Esophagus squamous epithelium (tissue), 5 donors: ENCODE measurements around the gene ZNF384. TPM values are rescaled to one million over a fixed set of nuclear protein-coding genes. Genes with fewer than 3 reads are reported as not detected.

Experiments
- DNase-seq: peaks from one replicate; lab custom pipeline; 2025; lab: John Stamatoyannopoulos, UW
- H3K27ac ChIP-seq, 4 donors: fragments of 200-600 bp; sonication (generic); one replicate each; pipeline ENCODE4 v1.5.1; 2016 to 2019; ENCODE audit warnings: mild to moderate bottlenecking in 1 of 4
- H3K27me3 ChIP-seq, 4 donors: fragments of 200-600 bp; sonication (generic); 1 replicate in 3 of 4; 2 replicates in 1 of 4; pipeline versions ENCODE4 v1.5.1 to v1.6.0; 2017 to 2021; ENCODE audit warnings: antibody characterized with exemption in 1 of 4
- H3K36me3 ChIP-seq, 3 donors: fragments of 200-600 bp; sonication (generic); one replicate each; pipeline ENCODE4 v1.5.1; 2016 to 2019
- H3K4me1 ChIP-seq, 3 donors: fragments of 200-600 bp; sonication (generic); one replicate each; pipeline ENCODE4 v1.5.1; 2017 to 2019
- H3K4me3 ChIP-seq, 4 donors: fragments of 200-600 bp; sonication (generic); 1 replicate in 3 of 4; 2 replicates in 1 of 4; pipeline ENCODE4 v1.5.1; 2016 to 2019; ENCODE audit warnings: mild to moderate bottlenecking in 2 of 4, moderate library complexity in 1 of 4
- H3K9me3 ChIP-seq, 3 donors: fragments of 200-600 bp; sonication (generic); one replicate each; pipeline ENCODE4 v1.5.1; 2016 to 2019
- POLR2A ChIP-seq, 4 donors: fragments of 450-650 bp; IDR thresholded peaks; one replicate each; pipeline ENCODE4 v1.6.1; 2017; ENCODE audit warnings: antibody characterized with exemption in 4 of 4, mild to moderate bottlenecking in 4 of 4, moderate library complexity in 3 of 4
- WGBS, 2 donors: methylation state at CpG; one replicate each; pipeline ENCODE4 v1.1.5; 2018; 5-methylcytosine and 5-hydroxymethylcytosine counted together
- intact Hi-C: fragments of 100-400 bp; cut with DNase I; formaldehyde crosslinking; loops from one replicate; pipeline ENCODE4 v1.15.0; 2022
- total RNA-seq, 4 donors: library from RNA; depleted of rRNA; stranded (reverse); fragments of >200 nt; gene quantifications; one replicate each; pipeline ENCODE4 v1.1.0, GENCODE V29; 2016
- TF ChIP-seq, protein P1 (sequence below), 6 experiments: fragments of 450-650 bp in 4 of 6; fragments of 200-600 bp in 2 of 6; sonication (generic) in 2 of 6; IDR thresholded peaks; one replicate each; pipeline ENCODE4 v1.5.1; 2016 to 2019; ENCODE audit warnings: antibody characterized with exemption in 6 of 6, mild to moderate bottlenecking in 4 of 6, moderate library complexity in 4 of 6
- donor health status: DM: yes; HTN: yes; CAD: no.

ZNF384 gene
- total RNA-seq, 4 donors from 2014 or later: 19.6 to 36.2 (median 26.8) TPM

DNA sequence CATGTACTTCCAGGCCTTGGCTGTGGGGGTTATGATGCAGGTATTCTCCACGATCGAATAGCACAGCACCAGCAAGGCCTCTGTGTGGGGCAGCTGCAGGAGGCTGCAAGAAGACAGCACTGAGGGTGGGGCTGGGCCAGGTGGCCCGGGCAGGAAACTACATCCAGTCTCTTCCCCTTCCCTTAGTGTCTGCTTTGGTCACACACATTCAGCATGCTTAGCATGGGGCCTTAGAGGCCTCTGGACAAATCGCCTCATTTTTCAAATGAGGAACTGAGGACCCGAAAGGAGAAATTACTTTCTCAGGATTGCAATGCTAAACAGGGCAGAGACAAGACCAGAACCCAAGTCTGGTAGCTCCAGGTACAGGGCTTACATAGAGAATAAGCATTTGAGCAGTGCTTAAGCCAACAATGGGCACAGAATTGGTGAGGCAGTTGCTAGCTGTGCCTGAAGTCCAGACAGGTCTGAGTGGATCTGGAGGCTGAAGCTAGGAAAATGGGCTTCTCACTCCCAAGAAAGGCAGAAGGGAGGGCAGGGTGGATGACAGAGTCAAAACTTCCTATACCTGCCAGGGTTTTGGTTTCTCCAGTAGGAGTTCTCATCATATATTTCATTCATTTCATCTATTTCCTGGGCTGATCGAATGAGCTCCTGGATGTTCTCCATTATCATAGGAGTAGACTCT, 45.5 kb downstream of the ZNF384 start:
- 56 to 84% methylated on average over 1 to 5 of the region's 6 CpGs for WGBS, 2 donors
- DNase-seq: no peak
- H3K27me3 ChIP-seq: peaks cover 0 to 3% (median 0%) of the 10 kb centered on the region in 4 donors
- H3K9me3 ChIP-seq: no peaks in the 10 kb centered on the region
- intact Hi-C loops: no loop called here
- peaks cover 5 to 27% (median 11%) of the 10 kb centered on the region in 3 donors for H3K4me1 ChIP-seq
- TF ChIP-seq, protein P1, sequence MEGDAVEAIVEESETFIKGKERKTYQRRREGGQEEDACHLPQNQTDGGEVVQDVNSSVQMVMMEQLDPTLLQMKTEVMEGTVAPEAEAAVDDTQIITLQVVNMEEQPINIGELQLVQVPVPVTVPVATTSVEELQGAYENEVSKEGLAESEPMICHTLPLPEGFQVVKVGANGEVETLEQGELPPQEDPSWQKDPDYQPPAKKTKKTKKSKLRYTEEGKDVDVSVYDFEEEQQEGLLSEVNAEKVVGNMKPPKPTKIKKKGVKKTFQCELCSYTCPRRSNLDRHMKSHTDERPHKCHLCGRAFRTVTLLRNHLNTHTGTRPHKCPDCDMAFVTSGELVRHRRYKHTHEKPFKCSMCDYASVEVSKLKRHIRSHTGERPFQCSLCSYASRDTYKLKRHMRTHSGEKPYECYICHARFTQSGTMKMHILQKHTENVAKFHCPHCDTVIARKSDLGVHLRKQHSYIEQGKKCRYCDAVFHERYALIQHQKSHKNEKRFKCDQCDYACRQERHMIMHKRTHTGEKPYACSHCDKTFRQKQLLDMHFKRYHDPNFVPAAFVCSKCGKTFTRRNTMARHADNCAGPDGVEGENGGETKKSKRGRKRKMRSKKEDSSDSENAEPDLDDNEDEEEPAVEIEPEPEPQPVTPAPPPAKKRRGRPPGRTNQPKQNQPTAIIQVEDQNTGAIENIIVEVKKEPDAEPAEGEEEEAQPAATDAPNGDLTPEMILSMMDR (IDR thresholded peaks at IDR 0.05): no peak
- no peak overlapping the region for H3K4me3 ChIP-seq
- peaks cover 0 to 10% (median 0%) of the 10 kb centered on the region in 3 donors for H3K36me3 ChIP-seq
- H3K27ac ChIP-seq: peak overlapping the region in 1 of 4 donors; percentile 33

DNA sequence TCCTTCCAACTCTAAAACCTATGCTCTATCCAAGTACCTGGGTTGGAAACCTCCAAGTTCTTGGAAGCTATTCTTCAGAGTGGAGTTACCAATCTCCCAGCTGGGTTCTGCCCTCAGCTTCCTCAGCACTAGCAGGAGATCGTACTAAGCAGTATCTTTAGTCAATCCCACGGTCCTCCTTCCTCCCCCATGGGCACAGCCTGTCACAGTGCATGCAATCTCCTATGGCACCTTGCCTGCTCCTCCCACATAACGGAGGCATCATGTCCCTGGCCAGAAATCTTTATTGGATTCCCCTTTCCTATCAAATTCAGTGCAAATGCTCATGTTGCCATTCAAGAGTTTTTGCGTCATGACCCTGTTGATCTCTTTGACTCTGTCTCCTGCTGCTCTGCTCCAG, 48.0 kb downstream of the ZNF384 start:
- H3K27me3 ChIP-seq: peaks cover 0 to 3% (median 0%) of the 10 kb centered on the region in 4 donors
- no peak overlapping the region for H3K4me3 ChIP-seq
- DNase-seq: no peak
- peaks cover 6 to 37% (median 18%) of the 10 kb centered on the region in 3 donors for H3K4me1 ChIP-seq
- 50 to 67% methylated on average over 4 of the region's 4 CpGs for WGBS, 2 donors
- TF ChIP-seq POLR2A (IDR thresholded peaks at IDR 0.05): no peak
- TF ChIP-seq, protein P1 (IDR thresholded peaks at IDR 0.05): no peak
- no peaks in the 10 kb centered on the region for H3K36me3 ChIP-seq
- no peak overlapping the region for H3K27ac ChIP-seq
- intact Hi-C loops: no loop called here
- H3K9me3 ChIP-seq: no peaks in the 10 kb centered on the region

DNA sequence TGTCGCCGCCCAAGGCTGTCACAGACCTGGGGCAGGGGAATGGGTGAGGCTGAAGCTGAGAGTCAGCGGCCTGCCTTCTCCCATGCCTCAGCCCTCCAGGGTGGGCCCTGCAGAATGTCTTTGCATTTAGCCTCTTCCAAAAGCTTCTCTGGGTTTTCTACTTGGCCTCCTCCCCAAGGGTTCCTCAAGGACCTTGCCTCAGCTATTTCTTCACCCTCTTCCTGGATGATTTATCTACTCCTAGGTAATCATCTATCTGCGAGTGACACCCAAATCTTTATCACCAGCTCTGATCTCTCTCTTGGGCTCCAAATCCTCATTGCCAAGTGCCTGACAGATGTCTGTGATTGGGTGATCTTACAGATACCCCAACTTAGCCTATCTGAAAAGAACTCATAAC, 48.7 kb downstream of the ZNF384 start:
- Histone ChIP-seq H3K4me1 (peaks cover 6 to 43% (median 18%) of the 10 kb centered on the region in 3 donors), H3K4me3 (no peak overlapping the region), H3K9me3 (no peaks in the 10 kb centered on the region), H3K27me3 (peaks cover 0 to 3% (median 0%) of the 10 kb centered on the region in 4 donors), H3K36me3 (no peaks in the 10 kb centered on the region), H3K27ac (no peak overlapping the region)
- TF ChIP-seq POLR2A (IDR thresholded peaks at IDR 0.05): no peak
- TF ChIP-seq, protein P1 (IDR thresholded peaks at IDR 0.05): no peak
- WGBS, 2 donors: 90 to 97% methylated on average over 4 of the region's 4 CpGs
- no peak for DNase-seq
- intact Hi-C loops: no loop called here

DNA sequence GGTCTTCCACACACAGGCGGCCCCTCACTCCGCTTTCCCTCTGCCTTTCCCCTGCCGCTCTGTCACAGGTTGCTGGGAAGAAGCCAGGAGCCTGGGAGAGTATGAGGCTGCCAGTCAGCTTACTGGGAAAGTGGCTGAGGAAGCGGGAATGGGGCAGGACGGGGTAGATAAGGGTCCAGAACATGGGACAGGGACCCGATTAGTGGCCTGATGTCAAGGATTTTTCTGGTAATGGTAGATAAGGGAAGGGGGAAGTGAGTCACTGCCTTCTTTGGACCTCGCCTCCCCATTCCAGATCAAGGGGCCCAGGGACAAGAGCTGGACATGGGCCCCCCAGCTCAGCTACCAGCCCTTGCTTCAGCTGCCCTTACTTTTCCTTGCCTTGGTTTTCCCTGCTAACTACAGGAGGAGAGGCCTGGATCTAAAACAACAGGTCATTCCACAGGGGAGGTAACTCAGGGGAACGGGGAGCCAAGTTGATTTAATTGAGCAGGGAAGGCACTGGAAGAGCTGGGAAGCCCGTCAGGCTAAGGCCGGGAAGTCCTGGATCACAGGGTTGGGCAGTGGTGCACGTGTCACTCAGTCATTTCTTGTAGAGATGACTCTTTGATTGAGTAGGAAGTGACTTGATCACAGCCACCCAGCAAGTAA, 49.9 kb downstream of the ZNF384 start:
- intact Hi-C loops: no loop called here
- H3K4me3 ChIP-seq: no peak overlapping the region
- DNase-seq: no peak
- H3K4me1 ChIP-seq: peaks cover 11 to 56% (median 21%) of the 10 kb centered on the region in 3 donors
- H3K27me3 ChIP-seq: peaks cover 0 to 3% (median 0%) of the 10 kb centered on the region in 4 donors
- no peaks in the 10 kb centered on the region for H3K9me3 ChIP-seq
- WGBS, 2 donors: 72 to 87% methylated on average over 8 to 11 of the region's 11 CpGs
- TF ChIP-seq, protein P1 (IDR thresholded peaks at IDR 0.05): no peak
- H3K36me3 ChIP-seq: no peaks in the 10 kb centered on the region
- peak overlapping the region in 3 of 4 donors; percentile 17 to 90 (median 44) for H3K27ac ChIP-seq

DNA sequence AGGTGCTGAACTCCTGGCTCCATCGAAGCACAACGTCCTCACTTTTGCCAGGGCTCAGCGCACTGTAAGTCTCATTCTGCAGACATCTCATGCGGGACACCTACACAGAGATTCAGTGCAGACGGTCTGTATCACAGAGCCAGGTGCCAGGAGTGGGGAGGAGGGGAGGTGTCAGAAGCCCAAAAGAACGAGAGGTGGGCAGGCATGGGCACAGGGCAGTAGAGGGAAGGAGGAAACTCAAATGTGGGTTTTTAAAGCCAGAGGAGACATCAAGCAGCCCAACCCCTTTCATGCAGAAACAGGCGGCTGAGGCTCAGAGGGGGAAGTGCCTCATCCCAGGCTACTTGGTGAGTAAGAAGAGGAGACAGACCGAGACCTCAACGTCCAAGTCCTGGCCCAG, 50.9 kb downstream of the ZNF384 start:
- intact Hi-C loops: no loop called here
- peak overlapping the region; percentile 4 to 90 (median 30) for H3K27ac ChIP-seq
- no peak overlapping the region for H3K4me3 ChIP-seq
- no peaks in the 10 kb centered on the region for H3K9me3 ChIP-seq
- WGBS, 2 donors: 63 to 64% methylated on average over 7 to 8 of the region's 9 CpGs
- TF ChIP-seq, protein P1 (IDR thresholded peaks at IDR 0.05): no peak
- TF ChIP-seq POLR2A (IDR thresholded peaks at IDR 0.05): no peak
- H3K36me3 ChIP-seq: no peaks in the 10 kb centered on the region
- DNase-seq: no peak
- peaks cover 0 to 3% (median 0%) of the 10 kb centered on the region in 4 donors for H3K27me3 ChIP-seq
- peaks cover 16 to 65% (median 28%) of the 10 kb centered on the region in 3 donors for H3K4me1 ChIP-seq
